ENCODE data around the gene EXOSC1. TPM values are rescaled to one million over a fixed set of nuclear protein-coding genes. Genes with fewer than 3 reads are reported as not detected.
"Not testable (repeated sequence)": the region's sequence is repeated elsewhere in the genome, so short reads cannot be mapped to it uniquely, and the experiment has no call there.

The EXOSC1 gene
- polyA plus RNA-seq, 1 donor = 39.1 TPM

GRCh38 chr10:97481071-97481470 lies 35.3 kb upstream of the EXOSC1 start:
- H3K9me3 ChIP-seq (ENCODE audit: control insufficient read depth, low read depth, low read length) = no peaks in the 10 kb centered on the region
- no peaks in the 10 kb centered on the region for H3K27me3 ChIP-seq (ENCODE audit: control insufficient read depth, insufficient read depth, low read length)
- no peak overlapping the region for H3K27ac ChIP-seq (ENCODE audit: low read length)
- no peak for DNase-seq
- no peaks in the 10 kb centered on the region for H3K4me1 ChIP-seq (ENCODE audit: control insufficient read depth, insufficient read depth, low read length)
- WGBS (ENCODE audit: insufficient coverage, low lambda C conversion rate) = 100% methylated on average over 1 of the region's 4 CpGs
- peaks cover 60% of the 10 kb centered on the region for H3K36me3 ChIP-seq (ENCODE audit: control insufficient read depth, insufficient read depth, low read length)
- H3K4me3 ChIP-seq (ENCODE audit: low read length) = no peak overlapping the region

GRCh38 chr10:97479939-97480338 lies 34.1 kb upstream of the EXOSC1 start:
- H3K4me3 ChIP-seq (ENCODE audit: low read length) = no peak overlapping the region
- H3K9me3 ChIP-seq (ENCODE audit: control insufficient read depth, low read depth, low read length) = no peaks in the 10 kb centered on the region
- DNase-seq = no peak
- H3K36me3 ChIP-seq (ENCODE audit: control insufficient read depth, insufficient read depth, low read length) = peaks cover 68% of the 10 kb centered on the region
- no peaks in the 10 kb centered on the region for H3K27me3 ChIP-seq (ENCODE audit: control insufficient read depth, insufficient read depth, low read length)
- WGBS (ENCODE audit: insufficient coverage, low lambda C conversion rate) = 100% methylated on average over 1 of the region's 9 CpGs
- no peak overlapping the region for H3K27ac ChIP-seq (ENCODE audit: low read length)
- H3K4me1 ChIP-seq (ENCODE audit: control insufficient read depth, insufficient read depth, low read length) = no peaks in the 10 kb centered on the region

DNA sequence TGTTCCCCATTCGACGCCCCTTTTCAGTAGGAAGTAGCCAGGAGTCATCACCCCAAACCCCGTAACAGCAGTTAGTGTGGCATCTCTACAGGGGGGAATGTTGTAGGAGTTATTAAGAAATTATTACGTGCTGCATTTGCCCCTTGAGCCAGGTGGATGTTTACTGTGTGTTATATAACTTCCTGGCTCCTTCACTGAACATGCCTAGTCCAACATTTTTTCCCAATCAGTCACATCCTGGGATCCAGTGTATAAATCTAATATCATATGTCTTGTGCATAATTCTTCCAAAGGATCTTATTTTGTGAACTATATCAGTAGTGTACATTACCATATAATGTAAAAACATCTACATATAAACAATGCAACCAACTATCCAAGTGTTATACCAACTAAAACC lies 33.6 kb upstream of the EXOSC1 start:
- H3K4me3 ChIP-seq (ENCODE audit: low read length); H3K9me3 ChIP-seq (ENCODE audit: control insufficient read depth, low read depth, low read length); H3K27ac ChIP-seq (ENCODE audit: low read length); DNase-seq; H3K4me1 ChIP-seq (ENCODE audit: control insufficient read depth, insufficient read depth, low read length); H3K27me3 ChIP-seq (ENCODE audit: control insufficient read depth, insufficient read depth, low read length): not testable (repeated sequence)
- peaks cover 69% of the 10 kb centered on the region for H3K36me3 ChIP-seq (ENCODE audit: control insufficient read depth, insufficient read depth, low read length)
- 83% methylated on average over 1 of the region's 4 CpGs for WGBS (ENCODE audit: insufficient coverage, low lambda C conversion rate)

DNA sequence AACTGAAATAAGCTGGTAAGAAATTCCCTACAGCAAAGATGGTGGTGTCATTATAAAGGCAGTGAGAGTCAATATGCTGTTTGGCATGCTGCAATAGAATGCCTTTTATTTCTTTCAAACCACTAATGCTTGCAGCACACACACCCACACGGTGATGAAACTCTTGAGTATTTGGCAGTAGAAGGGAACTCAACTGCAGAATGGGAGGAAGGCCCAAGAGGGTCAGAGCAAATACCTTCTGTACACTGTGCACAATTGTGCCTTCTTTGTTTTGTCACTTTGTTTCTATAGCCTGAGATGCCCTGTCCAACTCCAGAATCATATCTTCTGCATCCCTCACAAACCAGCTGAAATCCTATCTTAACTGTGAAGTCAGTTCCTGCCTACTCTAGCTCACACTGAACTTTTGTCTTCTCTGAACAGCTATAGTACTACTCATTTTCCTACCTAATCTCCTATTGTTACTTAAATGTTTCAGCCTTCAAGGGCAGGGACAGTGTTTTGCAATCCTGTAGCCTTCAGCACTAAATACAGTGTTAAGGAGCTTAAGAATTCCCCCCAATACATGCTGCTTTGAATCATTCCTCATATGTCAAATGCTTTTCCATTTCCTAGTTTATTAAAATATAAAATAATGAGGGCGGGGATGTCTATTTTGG lies 30.3 kb upstream of the EXOSC1 start:
- Histone ChIP-seq H3K27ac (ENCODE audit: low read length) (no peak overlapping the region), H3K9me3 (ENCODE audit: control insufficient read depth, low read depth, low read length) (no peaks in the 10 kb centered on the region), H3K4me1 (ENCODE audit: control insufficient read depth, insufficient read depth, low read length) (no peaks in the 10 kb centered on the region), H3K4me3 (ENCODE audit: low read length) (no peak overlapping the region), H3K36me3 (ENCODE audit: control insufficient read depth, insufficient read depth, low read length) (peaks cover 67% of the 10 kb centered on the region), H3K27me3 (ENCODE audit: control insufficient read depth, insufficient read depth, low read length) (no peaks in the 10 kb centered on the region)
- WGBS (ENCODE audit: insufficient coverage, low lambda C conversion rate) = no CpG with 5 or more reads among the region's 2 CpGs
- no peak for DNase-seq

DNA sequence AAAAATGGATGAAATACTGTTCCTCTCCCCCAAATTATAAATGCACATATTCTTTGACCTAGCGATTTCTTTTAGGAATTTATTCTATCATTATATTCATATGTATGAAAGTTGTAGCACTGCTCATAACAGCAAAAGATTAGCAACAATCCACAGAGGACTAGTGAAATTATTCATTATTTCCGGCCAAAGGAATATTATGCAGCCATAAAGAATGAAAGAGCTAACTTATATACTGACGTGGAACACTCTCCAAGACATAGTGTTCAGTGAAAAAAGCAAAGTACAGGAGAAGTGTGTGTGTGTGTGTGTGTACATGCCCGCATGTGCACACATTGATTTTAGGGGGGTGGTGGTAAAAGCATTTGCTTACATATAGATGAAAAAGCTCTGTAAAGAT lies 29.1 kb upstream of the EXOSC1 start:
- Histone ChIP-seq H3K36me3 (ENCODE audit: control insufficient read depth, insufficient read depth, low read length) (peaks cover 65% of the 10 kb centered on the region), H3K4me3 (ENCODE audit: low read length) (no peak overlapping the region), H3K27me3 (ENCODE audit: control insufficient read depth, insufficient read depth, low read length) (no peaks in the 10 kb centered on the region), H3K9me3 (ENCODE audit: control insufficient read depth, low read depth, low read length) (no peaks in the 10 kb centered on the region), H3K4me1 (ENCODE audit: control insufficient read depth, insufficient read depth, low read length) (no peaks in the 10 kb centered on the region), H3K27ac (ENCODE audit: low read length) (no peak overlapping the region)
- no peak for DNase-seq
- whole genome bisulfite sequencing (ENCODE audit: insufficient coverage, low lambda C conversion rate) = 100% methylated on average over 1 of the region's 4 CpGs

DNA sequence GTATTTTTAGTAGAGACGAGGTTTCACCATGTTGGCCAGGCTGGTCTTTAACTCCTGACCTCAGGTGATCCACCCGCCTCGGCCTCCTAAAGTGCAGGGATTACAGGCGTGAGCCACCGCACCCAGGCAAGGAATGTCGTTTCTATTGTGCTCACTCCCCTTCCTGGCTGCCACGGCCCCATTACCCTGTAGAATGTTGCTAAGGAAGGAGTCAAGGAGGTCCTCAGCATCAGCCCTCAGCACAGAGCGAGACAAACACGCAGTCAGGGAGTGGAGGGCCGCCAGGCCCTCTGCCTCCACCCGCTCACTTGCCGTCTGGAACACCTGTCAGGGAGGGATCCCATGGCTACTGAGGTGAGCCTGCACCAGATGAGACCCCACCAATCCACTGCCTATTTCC lies 23.0 kb upstream of the EXOSC1 start:
- no CpG with 5 or more reads among the region's 12 CpGs for WGBS (ENCODE audit: insufficient coverage, low lambda C conversion rate)
- H3K27me3 ChIP-seq (ENCODE audit: control insufficient read depth, insufficient read depth, low read length); H3K4me1 ChIP-seq (ENCODE audit: control insufficient read depth, insufficient read depth, low read length); H3K27ac ChIP-seq (ENCODE audit: low read length); DNase-seq; H3K9me3 ChIP-seq (ENCODE audit: control insufficient read depth, low read depth, low read length); H3K4me3 ChIP-seq (ENCODE audit: low read length): not testable (repeated sequence)
- peaks cover 76% of the 10 kb centered on the region for H3K36me3 ChIP-seq (ENCODE audit: control insufficient read depth, insufficient read depth, low read length)

DNA sequence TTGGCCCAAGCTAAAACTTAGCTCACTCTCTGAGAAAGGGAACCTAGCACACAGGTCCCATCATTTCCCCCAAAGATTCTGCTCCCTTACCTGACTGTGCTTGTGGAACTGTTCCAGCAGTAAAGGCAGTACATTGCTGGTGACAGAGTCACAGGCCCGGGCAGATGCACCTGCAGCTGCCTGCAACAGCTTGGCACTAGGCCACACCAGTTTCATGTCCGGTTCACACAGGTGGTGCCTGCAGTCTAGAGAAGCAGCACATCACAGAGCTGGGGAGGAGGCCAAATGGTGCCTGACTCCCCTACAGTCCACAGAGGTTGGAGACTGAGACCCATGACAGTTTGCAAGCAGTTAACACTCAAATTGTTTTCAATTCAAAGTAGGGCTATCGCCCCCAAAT lies 22.4 kb upstream of the EXOSC1 start:
- WGBS (ENCODE audit: insufficient coverage, low lambda C conversion rate) = no CpG with 5 or more reads among the region's 3 CpGs

DNA sequence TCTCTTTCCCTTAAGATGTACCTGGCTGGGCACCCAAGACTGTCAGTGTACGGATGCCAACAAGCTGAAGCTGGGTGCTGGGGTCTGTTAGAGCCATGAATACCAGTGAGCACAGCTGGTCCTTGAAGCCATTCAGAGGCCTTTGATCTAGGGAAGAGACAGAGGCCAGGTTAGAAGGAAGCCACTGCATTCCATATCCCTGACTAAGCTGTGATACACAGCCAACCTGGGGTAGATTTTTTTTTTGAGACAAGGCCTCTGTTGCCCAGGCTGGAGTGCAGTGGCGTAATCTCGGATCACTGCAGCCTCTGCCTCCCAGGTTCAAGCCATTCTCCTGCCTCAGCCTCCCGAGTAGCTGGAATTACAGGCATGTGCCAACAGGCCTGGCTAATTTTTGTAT lies 20.9 kb upstream of the EXOSC1 start:
- no peak overlapping the region for H3K27ac ChIP-seq (ENCODE audit: low read length)
- H3K4me1 ChIP-seq (ENCODE audit: control insufficient read depth, insufficient read depth, low read length) = no peaks in the 10 kb centered on the region
- no peak for DNase-seq
- no CpG with 5 or more reads among the region's 4 CpGs for WGBS (ENCODE audit: insufficient coverage, low lambda C conversion rate)
- no peaks in the 10 kb centered on the region for H3K9me3 ChIP-seq (ENCODE audit: control insufficient read depth, low read depth, low read length)
- peaks cover 90% of the 10 kb centered on the region for H3K36me3 ChIP-seq (ENCODE audit: control insufficient read depth, insufficient read depth, low read length)
- H3K4me3 ChIP-seq (ENCODE audit: low read length) = no peak overlapping the region
- H3K27me3 ChIP-seq (ENCODE audit: control insufficient read depth, insufficient read depth, low read length) = no peaks in the 10 kb centered on the region

More for the DNA sequence above, 22.4 kb upstream of the EXOSC1 start:
- H3K9me3 ChIP-seq (ENCODE audit: control insufficient read depth, low read depth, low read length) = no peaks in the 10 kb centered on the region
- H3K27ac ChIP-seq (ENCODE audit: low read length) = no peak overlapping the region
- no peak overlapping the region for H3K4me3 ChIP-seq (ENCODE audit: low read length)
- H3K36me3 ChIP-seq (ENCODE audit: control insufficient read depth, insufficient read depth, low read length) = peaks cover 80% of the 10 kb centered on the region
- DNase-seq = no peak
- H3K4me1 ChIP-seq (ENCODE audit: control insufficient read depth, insufficient read depth, low read length) = no peaks in the 10 kb centered on the region
- no peaks in the 10 kb centered on the region for H3K27me3 ChIP-seq (ENCODE audit: control insufficient read depth, insufficient read depth, low read length)

DNA sequence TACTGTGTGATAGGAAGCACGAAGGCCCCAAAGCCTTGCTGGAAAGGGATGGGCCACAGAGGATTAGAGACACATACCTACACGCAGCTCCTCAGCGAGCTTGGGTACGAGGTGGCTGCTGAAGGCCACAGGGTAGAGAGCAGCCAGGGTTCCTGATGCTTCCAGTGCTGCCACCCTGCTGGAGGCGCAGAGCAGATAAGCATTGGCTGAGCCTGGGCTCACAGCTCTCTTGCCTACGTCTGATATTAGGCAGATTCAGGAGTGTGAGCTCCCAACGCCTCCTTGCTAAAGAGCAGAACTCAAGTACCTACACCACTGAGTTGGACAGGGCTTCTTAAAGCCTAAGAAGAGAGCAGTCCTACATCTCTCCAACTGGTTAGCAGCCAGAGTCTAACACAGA lies 20.2 kb upstream of the EXOSC1 start:
- H3K27me3 ChIP-seq (ENCODE audit: control insufficient read depth, insufficient read depth, low read length) = no peaks in the 10 kb centered on the region
- no peak overlapping the region for H3K4me3 ChIP-seq (ENCODE audit: low read length)
- peaks cover 93% of the 10 kb centered on the region for H3K36me3 ChIP-seq (ENCODE audit: control insufficient read depth, insufficient read depth, low read length)
- no peaks in the 10 kb centered on the region for H3K9me3 ChIP-seq (ENCODE audit: control insufficient read depth, low read depth, low read length)
- DNase-seq = no peak
- H3K27ac ChIP-seq (ENCODE audit: low read length) = no peak overlapping the region
- WGBS (ENCODE audit: insufficient coverage, low lambda C conversion rate) = no CpG with 5 or more reads among the region's 7 CpGs
- H3K4me1 ChIP-seq (ENCODE audit: control insufficient read depth, insufficient read depth, low read length) = no peaks in the 10 kb centered on the region

DNA sequence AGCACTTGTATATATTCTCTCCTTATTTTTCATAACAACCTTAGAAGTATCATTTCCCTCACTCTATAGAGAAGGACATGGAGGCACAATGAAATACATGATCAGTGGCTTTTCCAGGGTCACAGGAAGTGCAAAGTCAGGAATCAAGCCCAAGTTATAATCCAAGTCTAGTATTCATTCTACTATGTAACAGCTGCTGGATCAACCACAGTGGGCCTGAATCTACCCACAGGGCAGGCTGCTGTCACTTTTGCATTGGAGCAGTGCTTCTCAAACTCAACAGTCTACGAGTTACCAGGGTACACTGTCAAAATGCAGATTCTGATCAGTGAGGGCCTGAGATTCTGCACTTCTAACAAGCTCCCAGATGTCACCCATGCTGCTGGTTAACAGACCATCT lies 18.4 kb upstream of the EXOSC1 start:
- no peak for DNase-seq
- Histone ChIP-seq H3K4me3 (ENCODE audit: low read length) (no peak overlapping the region), H3K27ac (ENCODE audit: low read length) (no peak overlapping the region), H3K36me3 (ENCODE audit: control insufficient read depth, insufficient read depth, low read length) (peaks cover 94% of the 10 kb centered on the region), H3K4me1 (ENCODE audit: control insufficient read depth, insufficient read depth, low read length) (no peaks in the 10 kb centered on the region), H3K9me3 (ENCODE audit: control insufficient read depth, low read depth, low read length) (no peaks in the 10 kb centered on the region), H3K27me3 (ENCODE audit: control insufficient read depth, insufficient read depth, low read length) (no peaks in the 10 kb centered on the region)
- no CpG with 5 or more reads among the region's 1 CpG for WGBS (ENCODE audit: insufficient coverage, low lambda C conversion rate)

GRCh38 chr10:97463363-97464132 lies 17.7 kb upstream of the EXOSC1 start:
- peak; percentile 63 to 67 for DNase-seq
- Histone ChIP-seq H3K4me3 (ENCODE audit: low read length) (no peak overlapping the region), H3K36me3 (ENCODE audit: control insufficient read depth, insufficient read depth, low read length) (peaks cover 94% of the 10 kb centered on the region), H3K9me3 (ENCODE audit: control insufficient read depth, low read depth, low read length) (no peaks in the 10 kb centered on the region), H3K4me1 (ENCODE audit: control insufficient read depth, insufficient read depth, low read length) (no peaks in the 10 kb centered on the region), H3K27ac (ENCODE audit: low read length) (no peak overlapping the region), H3K27me3 (ENCODE audit: control insufficient read depth, insufficient read depth, low read length) (no peaks in the 10 kb centered on the region)
- WGBS (ENCODE audit: insufficient coverage, low lambda C conversion rate) = no CpG with 5 or more reads among the region's 4 CpGs
